GM20000 (cell line): Measurements from ENCODE around the gene PJA2.

Experiments used
- DNase-seq: peaks from one replicate; pipeline ENCODE4 v3.0.0; 2012; ENCODE audit warnings: low spot score
- CTCF ChIP-seq: IDR thresholded peaks from 2 replicates; pipeline ENCODE4 v1.5.1; 2012; ENCODE audit warnings: mild to moderate bottlenecking, control low read depth; ENCODE audit errors: extremely low read depth, missing control alignments

PJA2 gene

GRCh38 chr5:109409844-109410388 is at the start of gene PJA2:
Gene PJA2, minus strand, starts transcription at chr5:109409974. Its CDS starts 26,541 bp downstream, at chr5:109383433.
- TF ChIP-seq CTCF, result no peak
- DNase-seq, result peak; percentile 92

- DNase-seq, result peak; percentile 63
- TF ChIP-seq CTCF, result no peak
Measured at GRCh38 chr5:109455598-109456096, 45.9 kb upstream of the PJA2 start.

- no peak for DNase-seq
- no peak for TF ChIP-seq CTCF
Measured at GRCh38 chr5:109454731-109455505, 45.1 kb upstream of the PJA2 start.

GRCh38 chr5:109453251-109453650 is 43.5 kb upstream of the PJA2 start:
- TF ChIP-seq CTCF, result no peak
- DNase-seq, result no peak

GRCh38 chr5:109452661-109453060 is 42.9 kb upstream of the PJA2 start:
- no peak for TF ChIP-seq CTCF

GRCh38 chr5:109451146-109451545 is 41.4 kb upstream of the PJA2 start:
- DNase-seq, result no peak
- no peak for TF ChIP-seq CTCF

More at GRCh38 chr5:109452661-109453060, 42.9 kb upstream of the PJA2 start:
- no peak for DNase-seq

- no peak for TF ChIP-seq CTCF
- DNase-seq, result no peak
Measured at GRCh38 chr5:109450129-109450877, 40.5 kb upstream of the PJA2 start.
